Heart left ventricle (tissue), 13 donors: ENCODE data around the gene TAC4.

ENCODE experiments used
- POLR2A ChIP-seq, 2 donors: fragments of 450-650 bp; IDR thresholded peaks; one replicate each; pipeline ENCODE4 v1.6.1; 2017; ENCODE audit warnings: antibody characterized with exemption in 2 of 2, mild to moderate bottlenecking in 2 of 2, moderate library complexity in 2 of 2
- TF ChIP-seq, protein P1 (sequence below), 12 donors: fragments of 200-600 bp; sonication (generic) in 4 of 12; IDR thresholded peaks; one replicate each; pipeline versions ENCODE4 v1.5.0 to v1.8.0; 2018 to 2022; ENCODE audit warnings: antibody characterized with exemption in 12 of 12, mild to moderate bottlenecking in 5 of 12
- donor health status: ischemic (EF 13 %, LVEDD 7.1; RV severe dilation, severe dysfunction).
- donor health status: DM: no; HTN: yes; CAD: no.
- donor health status: DM: no; HTN: no; CAD: no.
- donor health status: ischemic (EF 25% LVEDD 6.9; RV normal size, moderate dysfunction).
- donor health status: ischemic (EF 25% LVEDD 5.7; RV mildly dilated, moderate dysfunction).
- donor health status: ischemic (EF 35%, LVEDD 5.7; RV mildly dilated, moderate dysfunction).
- donor health status: nonischemic (EF 11% LVEDD 7.7; RV severe dilation, severe dysfunction).
- donor health status: DM: yes; HTN: yes; CAD: no.
- donor health status: PGD.
- donor health status: ischemic (EF 29% LVEDD 5.4; RV normal size, mild dysfunction).
- donor health status: nonischemic (EF 23%, LVEDD 6.1; RV moderate dilation, normal function).

DNA sequence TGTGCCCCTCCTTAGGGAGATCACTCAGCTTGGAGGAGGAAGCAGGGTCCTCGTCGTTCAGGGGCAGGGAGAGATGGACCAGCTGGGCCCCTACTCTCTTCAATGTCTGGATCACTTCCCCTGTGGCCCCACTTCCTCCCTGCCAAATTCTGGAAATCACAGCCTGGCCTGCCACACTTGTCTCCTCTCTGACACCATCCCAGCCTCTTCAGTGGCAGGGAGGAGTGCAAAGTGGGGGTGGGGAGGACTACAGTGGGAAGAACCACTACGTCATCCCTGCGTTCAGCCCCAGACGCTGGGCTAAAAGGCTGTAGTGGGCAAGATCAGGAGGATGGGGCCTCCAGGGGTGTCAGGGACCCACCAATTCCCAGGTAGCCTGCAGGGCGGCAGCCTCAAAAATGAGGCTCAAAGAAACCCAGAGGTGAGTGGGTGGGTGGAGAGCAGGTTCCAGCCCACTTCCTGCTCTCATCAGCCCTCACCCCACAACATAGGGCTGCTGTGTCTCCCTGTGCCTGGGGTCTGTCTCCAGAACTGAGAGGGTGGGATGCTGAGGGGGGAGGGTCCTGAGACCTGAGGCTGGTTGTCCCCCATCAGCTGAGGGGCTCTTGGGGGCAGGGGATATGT is 25.0 kb upstream of the TAC4 start:
- TF ChIP-seq, protein P1, sequence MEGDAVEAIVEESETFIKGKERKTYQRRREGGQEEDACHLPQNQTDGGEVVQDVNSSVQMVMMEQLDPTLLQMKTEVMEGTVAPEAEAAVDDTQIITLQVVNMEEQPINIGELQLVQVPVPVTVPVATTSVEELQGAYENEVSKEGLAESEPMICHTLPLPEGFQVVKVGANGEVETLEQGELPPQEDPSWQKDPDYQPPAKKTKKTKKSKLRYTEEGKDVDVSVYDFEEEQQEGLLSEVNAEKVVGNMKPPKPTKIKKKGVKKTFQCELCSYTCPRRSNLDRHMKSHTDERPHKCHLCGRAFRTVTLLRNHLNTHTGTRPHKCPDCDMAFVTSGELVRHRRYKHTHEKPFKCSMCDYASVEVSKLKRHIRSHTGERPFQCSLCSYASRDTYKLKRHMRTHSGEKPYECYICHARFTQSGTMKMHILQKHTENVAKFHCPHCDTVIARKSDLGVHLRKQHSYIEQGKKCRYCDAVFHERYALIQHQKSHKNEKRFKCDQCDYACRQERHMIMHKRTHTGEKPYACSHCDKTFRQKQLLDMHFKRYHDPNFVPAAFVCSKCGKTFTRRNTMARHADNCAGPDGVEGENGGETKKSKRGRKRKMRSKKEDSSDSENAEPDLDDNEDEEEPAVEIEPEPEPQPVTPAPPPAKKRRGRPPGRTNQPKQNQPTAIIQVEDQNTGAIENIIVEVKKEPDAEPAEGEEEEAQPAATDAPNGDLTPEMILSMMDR (IDR thresholded peaks at IDR 0.05): no peak
- TF ChIP-seq POLR2A (IDR thresholded peaks at IDR 0.05): no peak
